Osteocyte (in vitro differentiated cells): ENCODE results near the gene FIBCD1. TPM values are rescaled to one million over a fixed set of nuclear protein-coding genes. Genes with fewer than 3 reads are reported as not detected.

Source experiments
- DNase-seq: peaks from one replicate; pipeline ENCODE4 v3.0.0; 2021; ENCODE audit warnings: mixed read lengths; ENCODE audit not compliant: unreplicated experiment; ENCODE audit errors: extremely low spot score
- H3K27ac Mint-ChIP-seq: one replicate; pipeline ENCODE4 v1.8.0; 2021; ENCODE audit warnings: mild to moderate bottlenecking, mixed read lengths; ENCODE audit not compliant: unreplicated experiment
- H3K27me3 Mint-ChIP-seq: one replicate; pipeline ENCODE4 v1.8.0; 2021; ENCODE audit warnings: mixed read lengths; ENCODE audit not compliant: unreplicated experiment
- H3K36me3 Mint-ChIP-seq: one replicate; pipeline ENCODE4 v1.8.0; 2021; ENCODE audit warnings: mixed read lengths; ENCODE audit not compliant: unreplicated experiment
- H3K4me1 Mint-ChIP-seq: one replicate; pipeline ENCODE4 v1.8.0; 2021; ENCODE audit warnings: mixed read lengths; ENCODE audit not compliant: unreplicated experiment
- H3K4me3 Mint-ChIP-seq: one replicate; pipeline ENCODE4 v1.8.0; 2021; ENCODE audit warnings: mild to moderate bottlenecking, moderate library complexity, mixed read lengths; ENCODE audit not compliant: unreplicated experiment
- H3K9me3 Mint-ChIP-seq: one replicate; pipeline ENCODE4 v1.8.0; 2021; ENCODE audit warnings: mixed read lengths; ENCODE audit not compliant: unreplicated experiment
- CTCF ChIP-seq: fragments of 200-600 bp; sonication (generic); IDR thresholded peaks from 2 replicates; pipeline ENCODE4 v1.5.0; 2021; ENCODE audit warnings: antibody characterized with exemption, mild to moderate bottlenecking, moderate library complexity
- total RNA-seq: library from RNA; stranded (reverse); gene quantifications from 2 replicates; pipeline ENCODE4 v1.2.1, GENCODE V29; 2021

FIBCD1 gene
- total RNA-seq, 1 donor from 2014 or later, result 18.2 TPM

- Mint-ChIP-seq H3K4me1 (peaks cover 36% of the 10 kb centered on the region), H3K27me3 (peaks cover 8% of the 10 kb centered on the region), H3K36me3 (no peaks in the 10 kb centered on the region), H3K27ac (no peak overlapping the region), H3K4me3 (no peak overlapping the region), H3K9me3 (no peaks in the 10 kb centered on the region)
- no peak for DNase-seq
- TF ChIP-seq CTCF, result no peak
Observed at GRCh38 chr9:130934702-130935647, 4.1 kb downstream of the FIBCD1 start.

GRCh38 chr9:130934246-130934645 lies 4.8 kb downstream of the FIBCD1 start:
- no peaks in the 10 kb centered on the region for H3K36me3 Mint-ChIP-seq
- H3K4me1 Mint-ChIP-seq, result peaks cover 36% of the 10 kb centered on the region
- no peak overlapping the region for H3K27ac Mint-ChIP-seq
- no peak for DNase-seq
- H3K27me3 Mint-ChIP-seq, result peaks cover 8% of the 10 kb centered on the region
- no peak for TF ChIP-seq CTCF
- no peaks in the 10 kb centered on the region for H3K9me3 Mint-ChIP-seq
- no peak overlapping the region for H3K4me3 Mint-ChIP-seq

GRCh38 chr9:130933114-130934046 lies 5.7 kb downstream of the FIBCD1 start:
- DNase-seq, result no peak
- Mint-ChIP-seq H3K9me3 (no peaks in the 10 kb centered on the region), H3K27ac (no peak overlapping the region)

GRCh38 chr9:130932255-130933079 lies 6.6 kb downstream of the FIBCD1 start:
- Mint-ChIP-seq H3K27ac (no peak overlapping the region), H3K4me3 (no peak overlapping the region), H3K9me3 (no peaks in the 10 kb centered on the region), H3K27me3 (peaks cover 4% of the 10 kb centered on the region), H3K4me1 (peaks cover 38% of the 10 kb centered on the region), H3K36me3 (no peaks in the 10 kb centered on the region)
- no peak for DNase-seq
- no peak for TF ChIP-seq CTCF

More at GRCh38 chr9:130933114-130934046, 5.7 kb downstream of the FIBCD1 start:
- H3K4me1 Mint-ChIP-seq, result peaks cover 37% of the 10 kb centered on the region
- no peaks in the 10 kb centered on the region for H3K36me3 Mint-ChIP-seq
- no peak for TF ChIP-seq CTCF
- H3K27me3 Mint-ChIP-seq, result peaks cover 8% of the 10 kb centered on the region
- H3K4me3 Mint-ChIP-seq, result no peak overlapping the region
